HepG2 (cell line): Measurements from ENCODE around the gene CLTA. TPM values are rescaled to one million over a fixed set of nuclear protein-coding genes. Genes with fewer than 3 reads are reported as not detected.
A peak's percentile ranks its signal among the peaks of the same experiment; 100 is the strongest.

ENCODE experiments used
- HNRNPK ChIP-seq: fragments of 200-400 bp; formaldehyde crosslinking; IDR thresholded peaks from 2 replicates; pipeline ENCODE4 v1.6.1; 2018; ENCODE audit warnings: low read length, low read depth, moderate library complexity, mild to moderate bottlenecking; ENCODE audit not compliant: poor library complexity, severe bottlenecking
- KDM1A ChIP-seq: IDR thresholded peaks from 2 replicates; pipeline ENCODE4 v1.6.1; 2016; ENCODE audit warnings: missing compliant biosample characterization
- KLF6 ChIP-seq: IDR thresholded peaks from 2 replicates; pipeline ENCODE4 v1.8.0; 2016; ENCODE audit warnings: missing biosample characterization, missing genetic modification reagents
- MEIS1 ChIP-seq: sonication (generic); formaldehyde crosslinking; IDR thresholded peaks from 2 replicates; pipeline ENCODE4 v1.9.0; 2021; ENCODE audit warnings: mild to moderate bottlenecking, missing genetic modification reagents, moderate library complexity, borderline replicate concordance
- MTA1 ChIP-seq: sonication (generic); formaldehyde crosslinking; IDR thresholded peaks from 2 replicates; pipeline ENCODE4 v1.4.0; 2020; ENCODE audit warnings: missing genetic modification reagents, mild to moderate bottlenecking, borderline replicate concordance
- NR2F6 ChIP-seq, 2 experiments: IDR thresholded peaks; 2 replicates each; pipeline ENCODE4 v1.6.1; 2016; ENCODE audit warnings: antibody characterized with exemption in 1 of 2, mild to moderate bottlenecking in 1 of 2
- PHF5A ChIP-seq: IDR thresholded peaks from one replicate; pipeline ENCODE4 v1.6.1; 2018; ENCODE audit warnings: low read depth, missing genetic modification reagents; ENCODE audit not compliant: unreplicated experiment
- TCF12 ChIP-seq, 2 experiments: fragments of 450-650 bp in 1 of 2; sonication (generic) in 1 of 2; formaldehyde crosslinking in 1 of 2; IDR thresholded peaks; 2 replicates each; pipeline versions ENCODE4 v1.6.1 to v1.8.0; 2017 to 2022; ENCODE audit warnings: antibody characterized with exemption in 1 of 2, mild to moderate bottlenecking in 1 of 2, missing genetic modification reagents in 1 of 2, moderate library complexity in 1 of 2
- YY1 ChIP-seq: IDR thresholded peaks from 2 replicates; pipeline ENCODE4 v1.6.1; 2011; ENCODE audit warnings: low read length, low read depth, moderate library complexity, mild to moderate bottlenecking; ENCODE audit not compliant: insufficient read depth, insufficient replicate concordance
- ZBTB21 ChIP-seq: sonication (generic); formaldehyde crosslinking; IDR thresholded peaks from 2 replicates; pipeline ENCODE4 v1.4.0; 2020; ENCODE audit warnings: missing genetic modification reagents
- ZBTB42 ChIP-seq: sonication (generic); formaldehyde crosslinking; IDR thresholded peaks from 2 replicates; pipeline ENCODE4 v1.5.0; 2020; ENCODE audit warnings: mild to moderate bottlenecking, missing genetic modification reagents
- ZC3H13 ChIP-seq: sonication (generic); formaldehyde crosslinking; IDR thresholded peaks from 2 replicates; pipeline ENCODE4 v1.8.1; 2023; ENCODE audit warnings: mild to moderate bottlenecking, missing genetic modification reagents, moderate library complexity
- ZFAT ChIP-seq: sonication (generic); formaldehyde crosslinking; conservative IDR thresholded peaks from 2 replicates; pipeline ENCODE4 v1.8.1; 2023; ENCODE audit warnings: missing genetic modification reagents, inconsistent platforms
- ZNF891 ChIP-seq: sonication (generic); formaldehyde crosslinking; IDR thresholded peaks from 2 replicates; pipeline ENCODE4 v1.5.0; 2020; ENCODE audit warnings: mild to moderate bottlenecking, missing genetic modification reagents
- ZSCAN30 ChIP-seq: sonication (generic); formaldehyde crosslinking; IDR thresholded peaks from 2 replicates; pipeline ENCODE4 v1.5.0; 2020; ENCODE audit warnings: mild to moderate bottlenecking, missing genetic modification reagents
- polyA plus RNA-seq, 8 experiments: library from polyadenylated mRNA; depleted of rRNA in 3 of 8; stranded (reverse) in 7 of 8; unstranded in 1 of 8; fragments of >200 nt; fragmentation: Illumina TruSeq in 4 of 8; extraction: Trizol in 4 of 8; gene quantifications; 2 replicates each; pipeline versions ENCODE4 v1.2.1 to v1.2.3, GENCODE V29; 2011 to 2016; ENCODE audit warnings: low read depth in 4 of 8, missing spikeins in 1 of 8, mixed read lengths in 1 of 8; ENCODE audit not compliant: insufficient read depth in 1 of 8
- total RNA-seq, 5 experiments: library from RNA; depleted of rRNA; stranded (reverse); fragments of >200 nt; fragmentation: Illumina TruSeq; extraction: Trizol; gene quantifications; 2 replicates each; pipeline ENCODE4 v1.2.3, GENCODE V29; 2016; ENCODE audit warnings: low read depth in 1 of 5
- TF ChIP-seq, protein P1 (sequence below): sonication (generic); formaldehyde crosslinking; IDR thresholded peaks from 2 replicates; pipeline ENCODE4 v1.4.0; 2020; ENCODE audit warnings: missing genetic modification reagents
- TF ChIP-seq, protein P2 (sequence below): sonication (generic); formaldehyde crosslinking; IDR thresholded peaks from 2 replicates; pipeline ENCODE4 v1.4.0; 2020; ENCODE audit warnings: missing genetic modification reagents
- TF ChIP-seq, protein P3 (sequence below): IDR thresholded peaks from 2 replicates; pipeline ENCODE4 v1.6.1; 2016; ENCODE audit warnings: missing compliant biosample characterization, missing genetic modification reagents, borderline replicate concordance
- TF ChIP-seq, protein P4 (sequence below): conservative IDR thresholded peaks from 2 replicates; pipeline ENCODE4 v1.6.1; 2018; ENCODE audit warnings: missing genetic modification reagents
- TF ChIP-seq, protein P5 (sequence below): sonication (generic); formaldehyde crosslinking; IDR thresholded peaks from 2 replicates; pipeline ENCODE4 v1.4.0; 2020; ENCODE audit warnings: missing genetic modification reagents, borderline replicate concordance

Gene CLTA
- total and polyA plus RNA-seq, 2 of the 13 experiments (the other 11 are each of a cell fraction or from before 2014, with no cell fraction given) = 143 to 222 TPM

DNA sequence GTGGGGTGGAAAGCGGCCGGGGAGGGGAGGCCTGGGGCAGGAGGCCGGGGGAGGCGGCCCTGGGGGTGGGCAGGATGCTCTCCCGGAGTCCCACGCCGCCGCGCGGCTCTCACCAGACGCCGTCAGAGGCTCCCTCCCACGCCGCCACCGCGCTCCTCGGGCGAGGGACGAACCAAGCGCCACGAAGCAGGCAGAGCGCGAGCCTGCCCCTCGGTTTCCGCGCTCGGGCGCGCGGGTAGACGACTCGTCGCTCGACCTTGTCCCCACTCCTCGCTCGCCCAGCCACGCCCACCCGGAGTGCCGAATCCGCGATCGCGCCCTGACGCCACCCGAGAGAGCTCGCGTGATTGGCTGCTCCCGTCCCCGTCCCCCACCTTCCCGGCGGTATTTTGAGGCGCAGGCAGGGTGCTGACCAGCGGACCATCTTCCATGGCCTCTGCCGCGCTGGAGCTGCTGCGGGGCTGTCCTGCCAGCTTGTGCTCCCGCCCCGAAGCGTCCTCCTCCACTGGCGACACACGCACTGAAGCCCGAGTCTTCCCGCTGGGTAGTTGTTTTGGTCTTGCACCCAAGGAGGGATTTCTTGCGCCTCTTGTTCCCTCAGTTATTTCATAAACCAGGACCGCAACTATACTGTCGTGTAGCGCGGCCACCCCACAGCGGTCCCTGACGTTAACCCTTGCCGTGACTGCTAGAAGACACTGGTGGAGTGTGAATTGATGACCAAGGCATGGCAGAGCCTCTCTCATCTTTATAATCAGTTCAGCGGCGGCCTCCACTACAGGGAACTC is 67.7 kb downstream of the CLTA start, which contains the start of gene GNE (continued):
- TF ChIP-seq, protein P1, sequence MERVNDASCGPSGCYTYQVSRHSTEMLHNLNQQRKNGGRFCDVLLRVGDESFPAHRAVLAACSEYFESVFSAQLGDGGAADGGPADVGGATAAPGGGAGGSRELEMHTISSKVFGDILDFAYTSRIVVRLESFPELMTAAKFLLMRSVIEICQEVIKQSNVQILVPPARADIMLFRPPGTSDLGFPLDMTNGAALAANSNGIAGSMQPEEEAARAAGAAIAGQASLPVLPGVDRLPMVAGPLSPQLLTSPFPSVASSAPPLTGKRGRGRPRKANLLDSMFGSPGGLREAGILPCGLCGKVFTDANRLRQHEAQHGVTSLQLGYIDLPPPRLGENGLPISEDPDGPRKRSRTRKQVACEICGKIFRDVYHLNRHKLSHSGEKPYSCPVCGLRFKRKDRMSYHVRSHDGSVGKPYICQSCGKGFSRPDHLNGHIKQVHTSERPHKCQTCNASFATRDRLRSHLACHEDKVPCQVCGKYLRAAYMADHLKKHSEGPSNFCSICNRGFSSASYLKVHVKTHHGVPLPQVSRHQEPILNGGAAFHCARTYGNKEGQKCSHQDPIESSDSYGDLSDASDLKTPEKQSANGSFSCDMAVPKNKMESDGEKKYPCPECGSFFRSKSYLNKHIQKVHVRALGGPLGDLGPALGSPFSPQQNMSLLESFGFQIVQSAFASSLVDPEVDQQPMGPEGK = peak; percentile 58
- TF ChIP-seq HNRNPK (peak; percentile 27), YY1 (peak; percentile 89), PHF5A (CRISPR knock-in tag) (peak; percentile 70), ZSCAN30 (CRISPR knock-in tag) (peak; percentile 89; the same call in 1 of the 2 replicates), ZFAT (CRISPR knock-in tag) (no peak), ZBTB21 (CRISPR knock-in tag) (no peak), TCF12 (IDR thresholded peaks at IDR 0.05) (no peak), TCF12 (CRISPR knock-in tag; IDR thresholded peaks at IDR 0.05) (no peak), KLF6 (CRISPR knock-in tag) (peak; percentile 75; the same call in 1 of the 2 replicates), ZBTB42 (CRISPR knock-in tag) (0 out of 2 replicates have a peak, but pooled peaks have one; percentile 43), MEIS1 (CRISPR knock-in tag) (peak; percentile 20; the same call in 1 of the 2 replicates), KDM1A (CRISPR knock-in tag) (no peak; the same call in 1 of the 2 replicates), ZC3H13 (CRISPR knock-in tag) (peak; percentile 95), NR2F6 (IDR thresholded peaks at IDR 0.05) (no peak; the same call in 1 of the 2 replicates), NR2F6 (CRISPR knock-in tag; IDR thresholded peaks at IDR 0.05) (peak; percentile 42; the same call in 1 of the 2 replicates), MTA1 (CRISPR knock-in tag) (peak; percentile 76; the same call in 1 of the 2 replicates), ZNF891 (CRISPR knock-in tag) (peak; percentile 87)
- TF ChIP-seq, protein P2, sequence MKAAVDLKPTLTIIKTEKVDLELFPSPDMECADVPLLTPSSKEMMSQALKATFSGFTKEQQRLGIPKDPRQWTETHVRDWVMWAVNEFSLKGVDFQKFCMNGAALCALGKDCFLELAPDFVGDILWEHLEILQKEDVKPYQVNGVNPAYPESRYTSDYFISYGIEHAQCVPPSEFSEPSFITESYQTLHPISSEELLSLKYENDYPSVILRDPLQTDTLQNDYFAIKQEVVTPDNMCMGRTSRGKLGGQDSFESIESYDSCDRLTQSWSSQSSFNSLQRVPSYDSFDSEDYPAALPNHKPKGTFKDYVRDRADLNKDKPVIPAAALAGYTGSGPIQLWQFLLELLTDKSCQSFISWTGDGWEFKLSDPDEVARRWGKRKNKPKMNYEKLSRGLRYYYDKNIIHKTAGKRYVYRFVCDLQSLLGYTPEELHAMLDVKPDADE (CRISPR knock-in tag) = 0 out of 2 replicates have a peak, but pooled peaks have one; percentile 42
- TF ChIP-seq, protein P3, sequence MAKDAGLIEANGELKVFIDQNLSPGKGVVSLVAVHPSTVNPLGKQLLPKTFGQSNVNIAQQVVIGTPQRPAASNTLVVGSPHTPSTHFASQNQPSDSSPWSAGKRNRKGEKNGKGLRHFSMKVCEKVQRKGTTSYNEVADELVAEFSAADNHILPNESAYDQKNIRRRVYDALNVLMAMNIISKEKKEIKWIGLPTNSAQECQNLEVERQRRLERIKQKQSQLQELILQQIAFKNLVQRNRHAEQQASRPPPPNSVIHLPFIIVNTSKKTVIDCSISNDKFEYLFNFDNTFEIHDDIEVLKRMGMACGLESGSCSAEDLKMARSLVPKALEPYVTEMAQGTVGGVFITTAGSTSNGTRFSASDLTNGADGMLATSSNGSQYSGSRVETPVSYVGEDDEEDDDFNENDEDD = peak; percentile 83; the same call in 1 of the 2 replicates
- TF ChIP-seq, protein P4, sequence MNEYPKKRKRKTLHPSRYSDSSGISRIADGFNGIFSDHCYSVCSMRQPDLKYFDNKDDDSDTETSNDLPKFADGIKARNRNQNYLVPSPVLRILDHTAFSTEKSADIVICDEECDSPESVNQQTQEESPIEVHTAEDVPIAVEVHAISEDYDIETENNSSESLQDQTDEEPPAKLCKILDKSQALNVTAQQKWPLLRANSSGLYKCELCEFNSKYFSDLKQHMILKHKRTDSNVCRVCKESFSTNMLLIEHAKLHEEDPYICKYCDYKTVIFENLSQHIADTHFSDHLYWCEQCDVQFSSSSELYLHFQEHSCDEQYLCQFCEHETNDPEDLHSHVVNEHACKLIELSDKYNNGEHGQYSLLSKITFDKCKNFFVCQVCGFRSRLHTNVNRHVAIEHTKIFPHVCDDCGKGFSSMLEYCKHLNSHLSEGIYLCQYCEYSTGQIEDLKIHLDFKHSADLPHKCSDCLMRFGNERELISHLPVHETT (CRISPR knock-in tag) = no peak; the same call in 1 of the 2 replicates
- TF ChIP-seq, protein P5, sequence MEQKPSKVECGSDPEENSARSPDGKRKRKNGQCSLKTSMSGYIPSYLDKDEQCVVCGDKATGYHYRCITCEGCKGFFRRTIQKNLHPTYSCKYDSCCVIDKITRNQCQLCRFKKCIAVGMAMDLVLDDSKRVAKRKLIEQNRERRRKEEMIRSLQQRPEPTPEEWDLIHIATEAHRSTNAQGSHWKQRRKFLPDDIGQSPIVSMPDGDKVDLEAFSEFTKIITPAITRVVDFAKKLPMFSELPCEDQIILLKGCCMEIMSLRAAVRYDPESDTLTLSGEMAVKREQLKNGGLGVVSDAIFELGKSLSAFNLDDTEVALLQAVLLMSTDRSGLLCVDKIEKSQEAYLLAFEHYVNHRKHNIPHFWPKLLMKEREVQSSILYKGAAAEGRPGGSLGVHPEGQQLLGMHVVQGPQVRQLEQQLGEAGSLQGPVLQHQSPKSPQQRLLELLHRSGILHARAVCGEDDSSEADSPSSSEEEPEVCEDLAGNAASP (CRISPR knock-in tag) = peak; percentile 36; the same call in 1 of the 2 replicates
